Pons (tissue), 1 donor: ENCODE measurements around the gene SLC51A.
"Not testable (repeated sequence)": the region's sequence is repeated elsewhere in the genome, so short reads cannot be mapped to it uniquely, and the experiment has no call there.

Experiments used
- DNase-seq: peaks from one replicate; pipeline ENCODE4 v3.0.0-alpha.2; 2016; ENCODE audit warnings: low spot score

SLC51A gene

GRCh38 chr3:196216089-196216564, at the start of gene SLC51A:
Gene SLC51A (plus strand): TSS chr3:196216534. CDS start chr3:196216713, 179 bp downstream.
- no peak for DNase-seq

DNA sequence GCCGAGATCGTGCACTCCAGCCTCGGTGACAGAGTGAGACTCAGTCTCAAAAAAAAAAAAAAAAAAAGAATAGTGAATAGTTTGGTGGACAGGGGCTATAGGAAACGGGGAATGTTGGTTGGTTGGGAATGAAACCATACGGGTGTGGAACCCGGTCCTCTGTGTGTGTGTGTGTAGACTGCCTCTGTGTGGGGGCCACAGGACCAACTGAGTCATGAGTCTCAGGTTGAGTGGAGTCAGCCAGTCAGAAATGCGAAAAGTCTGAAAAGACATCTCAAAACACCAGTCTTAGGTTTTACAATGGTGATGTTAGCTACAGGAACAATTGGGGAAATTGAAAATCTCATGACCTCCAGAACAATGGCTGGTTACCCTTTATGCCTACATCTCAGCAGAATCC, 49.6 kb upstream of the SLC51A start:
- DNase-seq, result no peak

- DNase-seq, result no peak
Observed at GRCh38 chr3:196168808-196169391, 47.4 kb upstream of the SLC51A start.

GRCh38 chr3:196169836-196170240, 46.5 kb upstream of the SLC51A start:
- no peak for DNase-seq

DNA sequence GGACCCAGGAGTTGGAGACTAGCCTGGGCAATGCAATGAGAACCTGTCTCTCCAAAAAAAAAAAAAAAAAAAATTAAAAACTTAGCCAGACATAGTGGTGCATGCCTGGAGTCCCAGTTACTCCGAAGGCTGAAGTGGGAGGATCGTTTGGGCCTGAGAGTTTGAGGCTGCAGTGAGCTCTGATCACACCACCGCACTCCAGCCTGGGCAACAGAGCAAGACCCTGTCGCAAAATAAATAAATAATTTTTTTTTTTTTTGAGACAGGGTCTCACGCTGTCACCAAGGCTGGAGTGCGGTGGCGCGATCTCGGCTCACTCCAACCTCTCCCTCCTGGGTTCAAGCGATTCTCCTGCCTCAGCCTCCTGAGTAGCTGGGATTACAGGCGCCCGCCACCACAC, 46.0 kb upstream of the SLC51A start:
- not testable (repeated sequence) for DNase-seq

DNA sequence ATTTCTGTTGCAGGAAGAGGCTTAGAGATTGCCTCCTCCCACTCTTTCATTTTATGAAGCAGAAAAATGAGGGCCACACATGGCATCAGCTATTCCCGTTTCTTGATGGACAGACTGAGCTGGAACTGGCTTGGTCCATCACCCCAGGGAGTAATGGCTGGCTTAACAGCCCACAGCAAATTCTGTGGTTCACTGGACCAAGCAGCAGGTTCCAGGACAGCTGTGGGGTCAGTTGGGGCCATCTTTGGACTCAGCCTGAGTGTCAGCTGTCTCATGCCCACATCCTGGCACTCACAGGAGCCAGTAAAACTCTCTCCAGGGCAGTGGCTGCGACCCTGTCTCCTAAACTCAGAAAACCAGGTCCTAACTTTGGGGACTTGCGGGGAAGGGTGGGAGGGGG, 41.7 kb upstream of the SLC51A start:
- DNase-seq, result no peak

DNA sequence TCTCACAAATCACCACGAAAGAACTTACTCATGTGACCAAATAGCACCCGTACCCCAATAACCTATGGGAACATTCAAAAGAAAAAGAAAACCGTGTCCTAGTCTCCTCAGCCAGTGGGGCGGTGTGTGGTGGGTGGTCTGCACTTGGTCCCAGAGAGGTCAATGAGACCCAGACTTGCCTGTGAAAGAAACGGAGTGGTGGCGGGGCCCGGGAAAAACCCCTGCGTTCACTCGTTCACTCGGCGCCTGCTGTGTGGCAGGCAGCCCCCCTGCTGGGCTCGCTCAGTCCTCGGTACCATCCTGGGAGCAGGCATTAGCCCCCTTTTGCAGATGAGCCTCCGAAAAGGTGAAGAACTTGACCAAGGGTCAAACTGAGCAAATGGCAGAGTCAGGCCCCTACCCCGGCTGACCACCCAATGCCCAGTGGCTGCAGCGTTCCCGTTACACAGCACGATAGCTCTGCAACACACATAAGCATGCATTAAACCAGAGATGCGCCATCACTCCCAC, 41.2 kb upstream of the SLC51A start:
- no peak for DNase-seq

DNA sequence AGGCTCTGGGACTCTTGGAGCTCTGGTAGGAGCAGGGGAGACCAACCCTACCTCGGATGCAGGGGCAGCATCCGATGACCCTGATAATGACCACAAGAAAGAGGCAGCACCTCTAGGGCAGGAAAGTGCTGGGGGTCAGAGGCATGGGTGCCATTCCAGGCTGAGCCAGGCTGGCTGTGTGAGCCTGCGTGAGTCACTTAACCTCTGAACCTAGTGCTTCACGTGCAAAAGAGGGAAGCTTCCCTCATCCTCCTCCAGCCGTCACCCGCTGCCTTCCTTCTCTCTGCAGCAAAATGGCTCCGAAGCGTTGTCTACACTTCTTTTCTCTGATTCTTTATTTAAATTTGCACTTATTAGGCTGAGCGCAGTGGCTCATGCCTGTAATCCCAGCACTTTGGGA, 40.6 kb upstream of the SLC51A start:
- DNase-seq, result no peak

DNA sequence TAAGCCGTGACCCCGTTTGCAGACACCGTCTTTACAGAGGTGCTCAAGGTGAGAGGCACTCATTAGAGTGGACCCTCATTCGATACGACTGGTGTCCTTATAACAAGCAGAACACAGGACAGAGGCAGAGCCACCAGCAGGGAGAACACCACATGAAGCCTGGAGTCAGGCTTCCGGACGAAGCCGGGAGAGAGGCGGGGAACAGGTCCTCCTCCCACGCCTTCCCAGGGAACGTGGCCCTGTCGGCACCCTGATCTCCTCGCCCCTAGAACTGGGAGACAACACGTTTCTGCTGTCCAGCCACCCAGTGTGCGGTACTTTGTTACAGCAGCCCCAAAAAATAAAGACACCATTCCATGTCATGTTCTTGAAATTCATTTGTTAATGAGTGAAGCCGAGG, 38.8 kb upstream of the SLC51A start:
- no peak for DNase-seq

GRCh38 chr3:196177967-196178366, 38.4 kb upstream of the SLC51A start:
- DNase-seq, result no peak

- no peak for DNase-seq
Observed at GRCh38 chr3:196178993-196179379, 37.3 kb upstream of the SLC51A start.

- DNase-seq, result peak; percentile 94
Observed at GRCh38 chr3:196179380-196180308, 36.7 kb upstream of the SLC51A start.

DNA sequence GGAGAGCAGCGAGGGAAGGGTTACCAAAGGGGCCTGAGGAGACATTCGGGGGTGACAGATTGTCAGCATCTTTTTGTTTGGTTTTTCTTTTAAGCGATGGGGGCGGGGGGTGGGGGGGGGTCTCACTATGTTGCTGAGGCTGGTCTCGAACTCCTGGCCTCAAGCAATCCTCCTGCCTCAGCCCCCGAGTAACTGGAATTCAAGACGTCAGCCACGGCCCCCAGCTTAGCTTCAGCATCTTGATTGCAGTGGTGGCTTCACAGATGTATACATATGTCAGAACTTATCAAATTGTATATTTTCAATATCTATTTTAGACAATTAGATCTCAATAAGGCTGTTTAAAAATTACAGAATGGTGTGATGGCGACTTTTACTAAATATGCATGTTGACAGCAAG, 36.0 kb upstream of the SLC51A start:
- no peak for DNase-seq

GRCh38 chr3:196181127-196181546, 35.2 kb upstream of the SLC51A start:
- no peak for DNase-seq

DNA sequence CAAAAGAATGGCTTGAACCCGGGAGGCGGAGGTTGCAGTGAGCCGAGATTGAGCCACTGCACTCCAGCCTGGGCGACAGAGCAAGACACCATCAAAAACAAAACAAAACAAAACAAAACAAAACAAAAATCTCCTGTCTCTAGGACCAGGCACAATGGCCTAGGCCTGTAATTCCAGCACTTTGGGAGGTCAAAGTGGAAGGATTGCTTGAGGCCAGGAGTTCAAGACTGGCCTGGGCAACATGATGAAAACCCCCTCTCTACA, 32.2 kb upstream of the SLC51A start:
- not testable (repeated sequence) for DNase-seq

- DNase-seq, result no peak
Observed at GRCh38 chr3:196184881-196185280, 31.5 kb upstream of the SLC51A start.

- DNase-seq, result no peak
Observed at GRCh38 chr3:196186651-196187573, 29.4 kb upstream of the SLC51A start.

GRCh38 chr3:196189566-196190347, 26.6 kb upstream of the SLC51A start:
- DNase-seq, result no peak

DNA sequence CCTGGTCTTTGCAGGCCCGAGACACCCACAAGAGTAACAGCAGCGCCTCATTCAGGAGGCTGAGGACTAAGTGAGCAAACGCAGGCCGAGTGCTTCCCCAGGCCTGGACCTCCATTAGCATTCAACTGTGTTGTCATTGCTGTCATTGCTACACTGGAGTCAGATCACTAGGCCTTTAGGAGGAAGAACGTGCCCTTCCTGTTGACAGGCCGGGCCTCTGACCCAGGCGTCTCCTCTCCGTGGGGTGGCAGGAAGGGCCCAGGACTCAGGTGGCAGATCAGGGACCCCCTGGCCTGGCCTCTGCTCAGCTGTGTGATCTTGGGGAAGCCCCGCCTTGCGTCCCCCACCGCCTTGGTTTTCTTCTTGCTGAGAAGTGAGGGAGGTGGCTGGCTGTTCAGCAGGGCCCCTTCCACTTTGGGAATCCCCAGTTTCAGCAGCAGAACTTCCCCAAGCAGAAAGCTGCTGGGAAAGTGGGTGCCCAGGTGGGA, 24.3 kb upstream of the SLC51A start:
- DNase-seq, result no peak

DNA sequence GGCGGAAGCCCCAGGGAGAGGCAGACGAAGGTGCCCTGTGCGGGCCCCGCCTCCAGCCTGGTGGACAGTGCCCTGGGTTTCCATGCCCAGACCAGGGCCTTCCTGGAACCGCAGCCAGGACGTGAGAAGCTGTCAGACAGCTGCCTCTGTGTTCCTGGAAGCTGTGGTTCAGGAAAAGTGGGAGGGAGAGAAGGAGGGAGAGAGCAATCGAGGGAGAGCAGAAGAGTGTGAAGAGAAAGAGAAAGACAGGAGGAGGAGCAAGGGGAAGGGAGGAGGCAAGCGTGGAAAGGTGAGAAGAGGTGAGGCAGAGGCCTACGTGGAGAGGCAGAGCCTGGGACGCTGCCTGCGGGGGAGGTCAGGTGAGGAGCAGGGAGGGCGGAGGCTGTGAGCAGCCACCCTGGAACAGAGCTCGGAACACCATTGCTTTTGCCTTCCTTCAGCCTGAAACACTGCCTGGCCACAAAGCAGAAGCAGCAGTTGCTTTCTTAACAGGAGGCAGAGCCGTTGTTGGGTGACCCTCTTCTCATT, 23.7 kb upstream of the SLC51A start:
- DNase-seq, result no peak

GRCh38 chr3:196193133-196193735, 23.1 kb upstream of the SLC51A start:
- no peak for DNase-seq
